Measurements from ENCODE around the gene MYH14. TPM values are rescaled to one million over a fixed set of nuclear protein-coding genes. Genes with fewer than 3 reads are reported as not detected.

Gene MYH14
- polyA plus RNA-seq, 1 of the 3 experiments (the other 2 are of a cell fraction) = 0.02 TPM

GRCh38 chr19:50258918-50259372 lies 55.5 kb downstream of the MYH14 start:
- H3K9ac ChIP-seq = no peak overlapping the region
- no peak overlapping the region for H2AFZ ChIP-seq (ENCODE audit: low read depth)
- WGBS (ENCODE audit: low lambda C conversion rate) = 38% methylated on average over 11 of the region's 25 CpGs
- ChIA-PET POLR2A (no interaction called here), CTCF (interaction anchor here (0.9 to 2.8 kb wide), 14 partner anchors 9 to 298 kb away, joined by 3 to 9 read pairs (median 3); partner anchors contain the start of gene KCNC3)
- no peaks in the 10 kb centered on the region for H3K9me2 ChIP-seq
- peaks cover 5% of the 10 kb centered on the region; the same call in 1 of the 2 replicates for H3K27me3 ChIP-seq (ENCODE audit: insufficient read depth)
- peak; percentile 71 for DNase-seq
- H3K27ac ChIP-seq (ENCODE audit: low read depth in 2 of 2, low read length in 1 of 2) = no peak overlapping the region
- peak overlapping the region in 1 of 2 experiments; percentile 40; a peak in 1 of 4 replicates for H3K4me3 ChIP-seq (ENCODE audit: low read depth in 2 of 2, low read length in 1 of 2)
- H3K4me1 ChIP-seq (ENCODE audit: control insufficient read depth in 1 of 2, insufficient read depth in 2 of 2, low read depth in 1 of 2, low read length in 1 of 2) = no peaks in the 10 kb centered on the region
- TF ChIP-seq EP300 (IDR thresholded peaks at IDR 0.05; ENCODE audit: borderline replicate concordance in 1 of 2, low read depth in 1 of 2, low read length in 1 of 2) (no peak), RFX5 (IDR thresholded peaks at IDR 0.05; ENCODE audit: low read length) (no peak), SMC3 (IDR thresholded peaks at IDR 0.05; ENCODE audit: low read depth, low read length) (no peak), CTCF (IDR thresholded peaks at IDR 0.05) (peak; percentile 65)
- H3K36me3 ChIP-seq (replicated peaks in 1 of 2; ENCODE audit: control insufficient read depth in 1 of 2, insufficient read depth in 2 of 2, low read length in 1 of 2) = no peaks in the 10 kb centered on the region
- no peaks in the 10 kb centered on the region for H3K79me2 ChIP-seq (ENCODE audit: insufficient read depth)
- no peaks in the 10 kb centered on the region for H4K20me1 ChIP-seq (ENCODE audit: insufficient read depth)
- no peaks in the 10 kb centered on the region for H3K9me3 ChIP-seq
- H3F3A ChIP-seq (replicated peaks; ENCODE audit: insufficient read depth) = no peaks in the 10 kb centered on the region
- no peak overlapping the region for H3K4me2 ChIP-seq

GRCh38 chr19:50261446-50261970 lies 58.1 kb downstream of the MYH14 start:
- H3K9me3 ChIP-seq = no peaks in the 10 kb centered on the region
- no peaks in the 10 kb centered on the region for H3K9me2 ChIP-seq
- no peak overlapping the region for H3K4me2 ChIP-seq
- ChIA-PET CTCF (no interaction called here), POLR2A (no interaction called here)
- H3F3A ChIP-seq (replicated peaks; ENCODE audit: insufficient read depth) = no peaks in the 10 kb centered on the region
- no peaks in the 10 kb centered on the region for H4K20me1 ChIP-seq (ENCODE audit: insufficient read depth)
- peaks cover 13% of the 10 kb centered on the region; the same call in 1 of the 2 replicates for H3K27me3 ChIP-seq (ENCODE audit: insufficient read depth)
- H3K9ac ChIP-seq = no peak overlapping the region
- DNase-seq = no peak
- no peak overlapping the region for H3K27ac ChIP-seq (ENCODE audit: low read depth in 2 of 2, low read length in 1 of 2)
- H2AFZ ChIP-seq (ENCODE audit: low read depth) = no peak overlapping the region
- H3K4me1 ChIP-seq (ENCODE audit: control insufficient read depth in 1 of 2, insufficient read depth in 2 of 2, low read depth in 1 of 2, low read length in 1 of 2) = no peaks in the 10 kb centered on the region
- no peaks in the 10 kb centered on the region for H3K79me2 ChIP-seq (ENCODE audit: insufficient read depth)
- WGBS (ENCODE audit: low lambda C conversion rate) = 38% methylated on average over 16 of the region's 16 CpGs
- no peaks in the 10 kb centered on the region for H3K36me3 ChIP-seq (replicated peaks in 1 of 2; ENCODE audit: control insufficient read depth in 1 of 2, insufficient read depth in 2 of 2, low read length in 1 of 2)
- no peak overlapping the region for H3K4me3 ChIP-seq (ENCODE audit: low read depth in 2 of 2, low read length in 1 of 2)
- TF ChIP-seq SIN3A (IDR thresholded peaks at IDR 0.05; ENCODE audit: borderline replicate concordance, low read depth, low read length) = no peak
- TF ChIP-seq FOXJ3 (CRISPR knock-in tag; IDR thresholded peaks at IDR 0.05) = no peak
- TF ChIP-seq MEF2A (IDR thresholded peaks at IDR 0.05; ENCODE audit: borderline replicate concordance, low read depth) = no peak
- TF ChIP-seq REST (IDR thresholded peaks at IDR 0.05; ENCODE audit: low read depth, low read length) = no peak
- no peak for TF ChIP-seq CHD2 (IDR thresholded peaks at IDR 0.05; ENCODE audit: low read length, partially characterized antibody)
- TF ChIP-seq POLR2AphosphoS5 (IDR thresholded peaks at IDR 0.05; ENCODE audit: low read depth, low read length) = no peak
- TF ChIP-seq ZBTB33 (IDR thresholded peaks at IDR 0.05; ENCODE audit: borderline replicate concordance, low read depth) = no peak
- no peak for TF ChIP-seq FOSL2 (IDR thresholded peaks at IDR 0.05; ENCODE audit: borderline replicate concordance, low read depth)
- no peak for TF ChIP-seq ELF1 (IDR thresholded peaks at IDR 0.05)
- TF ChIP-seq IRF3 (IDR thresholded peaks at IDR 0.05; ENCODE audit: low read depth, low read length) = no peak
- no peak for TF ChIP-seq CTCF (IDR thresholded peaks at IDR 0.05)
- TF ChIP-seq RXRA (IDR thresholded peaks at IDR 0.05; ENCODE audit: borderline replicate concordance, low read depth) = no peak
- no peak for TF ChIP-seq JUND (IDR thresholded peaks at IDR 0.05)

Data from SK-N-SH (cell line).